Mesenchymal stem cell (in vitro differentiated cells and primary cell): ENCODE measurements around the gene DDX25.

Experiments
- DNase-seq: peaks from one replicate; pipeline ENCODE4 v3.0.0-alpha.2; 2013
- H2AFZ ChIP-seq: one replicate; pipeline ENCODE4 v1.6.1; 2013; ENCODE audit warnings: low read depth, mild to moderate bottlenecking, control low read depth, inconsistent platforms, low read length, moderate library complexity
- H2AK5ac ChIP-seq: 2 replicates; pipeline ENCODE4 v1.6.1; 2013; ENCODE audit warnings: low read length, moderate library complexity, mild to moderate bottlenecking, inconsistent platforms; ENCODE audit not compliant: severe bottlenecking
- H2BK120ac ChIP-seq: one replicate; pipeline ENCODE4 v1.6.1; 2013; ENCODE audit warnings: low read depth, mild to moderate bottlenecking, inconsistent platforms, low read length, moderate library complexity
- H2BK12ac ChIP-seq, 2 experiments: one replicate each; pipeline ENCODE4 v1.6.1; 2013; ENCODE audit warnings: inconsistent platforms in 2 of 2, low read length in 2 of 2, mild to moderate bottlenecking in 2 of 2, moderate library complexity in 2 of 2, control low read depth in 1 of 2
- H2BK15ac ChIP-seq: one replicate; pipeline ENCODE4 v1.6.1; 2013; ENCODE audit warnings: mild to moderate bottlenecking, low read depth, inconsistent platforms; ENCODE audit not compliant: poor library complexity, severe bottlenecking
- H2BK5ac ChIP-seq: 2 replicates; pipeline ENCODE4 v1.6.1; 2013; ENCODE audit warnings: low read depth, mild to moderate bottlenecking, low read length, control low read depth, inconsistent platforms; ENCODE audit not compliant: poor library complexity, severe bottlenecking
- H3K14ac ChIP-seq, 2 experiments: one replicate each; pipeline ENCODE4 v1.6.1; 2013; ENCODE audit warnings: inconsistent platforms in 2 of 2, low read length in 2 of 2, control low read depth in 1 of 2, mild to moderate bottlenecking in 1 of 2, moderate library complexity in 1 of 2
- H3K18ac ChIP-seq, 2 experiments: one replicate each; pipeline ENCODE4 v1.6.1; 2013; ENCODE audit warnings: inconsistent platforms in 2 of 2, low read length in 2 of 2, control low read depth in 1 of 2, low read depth in 1 of 2, mild to moderate bottlenecking in 1 of 2
- H3K23ac ChIP-seq, 2 experiments: one replicate each; pipeline ENCODE4 v1.6.1; 2013; ENCODE audit warnings: inconsistent platforms in 2 of 2, low read length in 2 of 2, mild to moderate bottlenecking in 2 of 2, moderate library complexity in 2 of 2, control low read depth in 1 of 2
- H3K27ac ChIP-seq: 2 replicates; pipeline ENCODE4 v1.5.1; 2013; ENCODE audit warnings: mild to moderate bottlenecking, moderate library complexity, low read length, control low read depth, inconsistent platforms; ENCODE audit not compliant: poor library complexity, severe bottlenecking
- H3K27me3 ChIP-seq, 2 experiments: 2 replicates each; pipeline versions ENCODE4 v1.6.1 to v1.7.0; 2013; ENCODE audit warnings: low read length in 2 of 2, mild to moderate bottlenecking in 2 of 2, moderate library complexity in 2 of 2, control low read depth in 1 of 2, inconsistent platforms in 1 of 2; ENCODE audit not compliant: control insufficient read depth in 1 of 2, insufficient read depth in 1 of 2
- H3K36me3 ChIP-seq, 2 experiments: 2 replicates each; pipeline versions ENCODE4 v1.6.1 to v1.7.0; 2013; ENCODE audit warnings: low read length in 2 of 2, control low read depth in 1 of 2, inconsistent platforms in 1 of 2, low read depth in 1 of 2, mild to moderate bottlenecking in 1 of 2; ENCODE audit not compliant: insufficient read depth in 2 of 2, control insufficient read depth in 1 of 2
- H3K4ac ChIP-seq, 2 experiments: one replicate each; pipeline ENCODE4 v1.6.1; 2013; ENCODE audit warnings: inconsistent platforms in 2 of 2, low read length in 2 of 2, mild to moderate bottlenecking in 2 of 2, moderate library complexity in 2 of 2, control low read depth in 1 of 2, low read depth in 1 of 2
- H3K4me1 ChIP-seq: 2 replicates; pipeline ENCODE4 v1.6.1; 2013; ENCODE audit warnings: low read depth, low read length, control low read depth; ENCODE audit not compliant: control insufficient read depth, insufficient read depth
- H3K4me2 ChIP-seq: 2 replicates; pipeline ENCODE4 v1.6.1; 2013; ENCODE audit warnings: low read length, mild to moderate bottlenecking, inconsistent platforms; ENCODE audit not compliant: poor library complexity, severe bottlenecking
- H3K4me3 ChIP-seq, 2 experiments: 2 replicates each; pipeline versions ENCODE4 v1.5.1 to v1.7.0; 2013; ENCODE audit warnings: low read length in 2 of 2, mild to moderate bottlenecking in 2 of 2, control low read depth in 1 of 2, low read depth in 1 of 2; ENCODE audit not compliant: insufficient read depth in 1 of 2
- H3K79me1 ChIP-seq: replicated peaks from 2 replicates; pipeline ENCODE4 v1.6.1; 2013; ENCODE audit warnings: mild to moderate bottlenecking, control low read depth, low read length, inconsistent platforms; ENCODE audit not compliant: poor library complexity, severe bottlenecking
- H3K9ac ChIP-seq: 2 replicates; pipeline ENCODE4 v1.7.0; 2013; ENCODE audit warnings: mild to moderate bottlenecking, low read length, moderate library complexity
- H3K9me3 ChIP-seq: 2 replicates; pipeline ENCODE4 v1.7.0; 2013; ENCODE audit warnings: mild to moderate bottlenecking, low read length; ENCODE audit not compliant: control insufficient read depth
- H4K8ac ChIP-seq: one replicate; pipeline ENCODE4 v1.6.1; 2013; ENCODE audit warnings: inconsistent platforms, mild to moderate bottlenecking, low read length, moderate library complexity
- H4K91ac ChIP-seq: one replicate; pipeline ENCODE4 v1.6.1; 2013; ENCODE audit warnings: mild to moderate bottlenecking, low read length, inconsistent platforms
- WGBS: methylation state at CpG from one replicate; pipeline ENCODE4 v1.1.7; 2013; ENCODE audit warnings: mixed read lengths; 5-methylcytosine and 5-hydroxymethylcytosine counted together

Gene DDX25

GRCh38 chr11:125901872-125902271 lies 2.4 kb upstream of the DDX25 start:
- H2AK5ac ChIP-seq: no peak overlapping the region
- H3K23ac ChIP-seq: no peak overlapping the region
- no peak overlapping the region for H3K4me2 ChIP-seq
- H3K4ac ChIP-seq: no peak overlapping the region
- H3K79me1 ChIP-seq: peaks cover 21% of the 10 kb centered on the region
- WGBS: 73% methylated on average over 3 of the region's 6 CpGs
- H3K36me3 ChIP-seq: peaks cover 6 to 24% of the 10 kb centered on the region in 2 experiments
- H3K4me1 ChIP-seq: peaks cover 11% of the 10 kb centered on the region
- H2BK12ac ChIP-seq: no peak overlapping the region
- H3K4me3 ChIP-seq: peak overlapping the region in 1 of 2 experiments; percentile 82
- peaks cover 28% of the 10 kb centered on the region in 2 experiments for H3K27me3 ChIP-seq
- no peak overlapping the region for H2BK120ac ChIP-seq
- H2AFZ ChIP-seq: no peak overlapping the region
- H2BK5ac ChIP-seq: no peak overlapping the region
- H3K27ac ChIP-seq: no peak overlapping the region
- H3K14ac ChIP-seq: no peak overlapping the region
- H4K8ac ChIP-seq: no peak overlapping the region
- H3K9me3 ChIP-seq: no peaks in the 10 kb centered on the region
- H3K18ac ChIP-seq: no peak overlapping the region
- H4K91ac ChIP-seq: no peak overlapping the region
- H2BK15ac ChIP-seq: no peak overlapping the region
- DNase-seq: no peak
- no peak overlapping the region for H3K9ac ChIP-seq

GRCh38 chr11:125902277-125902926 lies 1.9 kb upstream of the DDX25 start:
- no peak overlapping the region for H3K18ac ChIP-seq
- peaks cover 28 to 29% of the 10 kb centered on the region in 2 experiments for H3K27me3 ChIP-seq
- peaks cover 6 to 24% of the 10 kb centered on the region in 2 experiments for H3K36me3 ChIP-seq
- peak overlapping the region; percentile 58 for H3K4me2 ChIP-seq
- no peak overlapping the region for H3K23ac ChIP-seq
- no peak overlapping the region for H2BK120ac ChIP-seq
- peak overlapping the region in 1 of 2 experiments; percentile 79 for H3K14ac ChIP-seq
- 68% methylated on average over 17 of the region's 20 CpGs for WGBS
- peaks cover 11% of the 10 kb centered on the region for H3K4me1 ChIP-seq
- no peak overlapping the region for H2AFZ ChIP-seq
- no peak overlapping the region for H2BK15ac ChIP-seq
- no peak overlapping the region for H2AK5ac ChIP-seq
- H2BK12ac ChIP-seq: no peak overlapping the region
- peak overlapping the region; percentile 88 for H3K9ac ChIP-seq
- H3K4ac ChIP-seq: peak overlapping the region in 1 of 2 experiments; percentile 73
- H4K8ac ChIP-seq: no peak overlapping the region
- peak overlapping the region; percentile 36 for H3K27ac ChIP-seq
- H3K79me1 ChIP-seq: peaks cover 21% of the 10 kb centered on the region
- peak overlapping the region; percentile 46 to 82 for H3K4me3 ChIP-seq
- no peak overlapping the region for H4K91ac ChIP-seq
- H3K9me3 ChIP-seq: no peaks in the 10 kb centered on the region
- DNase-seq: no peak
- H2BK5ac ChIP-seq: no peak overlapping the region

GRCh38 chr11:125902927-125903710 lies 1.2 kb upstream of the DDX25 start, which contains the start of gene PUS3:
PUS3 (minus strand) TSS chr11:125903206; CDS start chr11:125896284, 6,922 bp downstream.
- Histone ChIP-seq H3K4me1 (peaks cover 11% of the 10 kb centered on the region), H3K79me1 (peaks cover 20% of the 10 kb centered on the region), H2BK12ac (no peak within 1 kb of the TSS), H4K8ac (no peak within 1 kb of the TSS), H3K14ac (peak within 1 kb of the TSS in 1 of 2 experiments; percentile 79), H2BK5ac (no peak within 1 kb of the TSS), H3K4me2 (peak within 1 kb of the TSS; percentile 69), H3K23ac (no peak within 1 kb of the TSS), H2BK120ac (no peak within 1 kb of the TSS), H3K27ac (peak within 1 kb of the TSS; percentile 36), H3K4me3 (peak within 1 kb of the TSS; percentile 46 to 82), H3K36me3 (peaks cover 6 to 19% of the 10 kb centered on the region in 2 experiments), H4K91ac (no peak within 1 kb of the TSS), H3K9ac (peak within 1 kb of the TSS; percentile 88), H3K4ac (peak within 1 kb of the TSS in 1 of 2 experiments; percentile 73), H2BK15ac (no peak within 1 kb of the TSS), H2AFZ (peak within 1 kb of the TSS; percentile 91), H2AK5ac (no peak within 1 kb of the TSS), H3K18ac (no peak within 1 kb of the TSS), H3K9me3 (no peaks in the 10 kb centered on the region), H3K27me3 (peaks cover 29% of the 10 kb centered on the region in 2 experiments)
- WGBS: under 1% methylated on average over 22 of the region's 31 CpGs
- peak; percentile 86 for DNase-seq

GRCh38 chr11:125904678-125905077 lies 370 bp downstream of the DDX25 start:
- H2AK5ac ChIP-seq: no peak overlapping the region
- no peak overlapping the region for H4K91ac ChIP-seq
- H3K9me3 ChIP-seq: no peaks in the 10 kb centered on the region
- H3K18ac ChIP-seq: no peak overlapping the region
- H3K23ac ChIP-seq: no peak overlapping the region
- peaks cover 4 to 8% of the 10 kb centered on the region in 2 experiments for H3K36me3 ChIP-seq
- no peak overlapping the region for H3K14ac ChIP-seq
- DNase-seq: no peak
- no peak overlapping the region for H2BK120ac ChIP-seq
- peaks cover 40% of the 10 kb centered on the region in 2 experiments for H3K27me3 ChIP-seq
- peak overlapping the region in 1 of 2 experiments; percentile 55 for H3K4me3 ChIP-seq
- 84% methylated on average over 8 of the region's 11 CpGs for WGBS
- H2BK12ac ChIP-seq: no peak overlapping the region
- H2AFZ ChIP-seq: no peak overlapping the region
- no peak overlapping the region for H3K4ac ChIP-seq
- H4K8ac ChIP-seq: no peak overlapping the region
- H3K27ac ChIP-seq: no peak overlapping the region
- H3K79me1 ChIP-seq: peaks cover 9% of the 10 kb centered on the region
- H3K4me1 ChIP-seq: peaks cover 11% of the 10 kb centered on the region
- no peak overlapping the region for H3K9ac ChIP-seq
- no peak overlapping the region for H2BK15ac ChIP-seq
- no peak overlapping the region for H3K4me2 ChIP-seq
- H2BK5ac ChIP-seq: no peak overlapping the region
